Stimulated activated CD8-positive, alpha-beta memory T cell treated with anti-CD3 and anti-CD28 coated beads, Interleukin-12 subunit alpha, Interleukin-12 subunit beta, amount 100 ng/mL, for 24 hours (primary cell): Measurements from ENCODE around the gene ABI3BP.

ENCODE experiments used
- DNase-seq: peaks from one replicate; pipeline ENCODE4 v3.0.0-alpha.2; 2020; ENCODE audit errors: extremely low read depth

The ABI3BP gene

GRCh38 chr3:100888881-100889280 is 104.3 kb downstream of the ABI3BP start:
- no peak for DNase-seq

GRCh38 chr3:100882571-100882984 is 110.6 kb downstream of the ABI3BP start:
- no peak for DNase-seq

GRCh38 chr3:100880845-100881244 is 112.4 kb downstream of the ABI3BP start:
- no peak for DNase-seq

DNA sequence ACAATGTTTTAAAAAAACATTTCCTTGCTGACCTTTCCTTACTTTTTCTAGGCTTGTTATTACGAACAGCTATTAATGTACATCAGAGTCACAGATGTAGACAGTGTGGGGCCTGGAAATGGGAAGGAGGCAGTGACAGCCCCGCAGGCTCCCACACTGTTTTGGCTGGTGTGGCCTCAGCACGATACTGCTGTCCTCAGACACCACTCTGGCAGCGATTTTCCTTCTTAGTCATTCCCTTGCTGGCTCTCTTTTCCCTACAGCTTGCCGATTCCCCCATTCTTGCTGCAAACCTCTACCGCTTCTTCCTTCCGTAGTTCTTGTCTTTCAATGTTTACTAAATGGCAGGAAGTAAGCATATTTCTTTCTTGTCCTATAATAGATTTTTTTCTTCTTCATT is 113.1 kb downstream of the ABI3BP start:
- no peak for DNase-seq

GRCh38 chr3:100879195-100879810 is 113.9 kb downstream of the ABI3BP start:
- no peak for DNase-seq

DNA sequence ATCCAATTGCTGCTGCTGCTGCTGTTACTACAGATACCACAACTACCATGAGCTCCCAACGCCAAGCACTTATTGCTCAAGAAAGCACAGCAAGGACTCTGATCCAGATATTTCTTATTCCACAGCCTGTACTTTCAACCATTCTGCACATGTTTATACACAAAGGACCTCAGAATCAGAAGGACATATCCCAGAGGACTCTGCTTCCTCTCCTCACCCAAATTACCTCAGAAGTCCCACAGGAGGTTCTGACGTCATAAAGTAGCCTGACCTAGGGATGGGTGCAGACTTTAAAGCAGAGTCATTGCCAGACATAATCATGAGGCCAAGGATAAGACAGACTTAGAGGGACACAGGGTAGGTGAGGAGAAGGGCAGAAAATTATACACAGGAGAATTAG is 115.9 kb downstream of the ABI3BP start:
- no peak for DNase-seq

- DNase-seq, result no peak
These were observed 118.0 kb downstream of the ABI3BP start for GRCh38 chr3:100875239-100875638.

- no peak for DNase-seq
These were observed 119.6 kb downstream of the ABI3BP start for GRCh38 chr3:100873611-100874010.

DNA sequence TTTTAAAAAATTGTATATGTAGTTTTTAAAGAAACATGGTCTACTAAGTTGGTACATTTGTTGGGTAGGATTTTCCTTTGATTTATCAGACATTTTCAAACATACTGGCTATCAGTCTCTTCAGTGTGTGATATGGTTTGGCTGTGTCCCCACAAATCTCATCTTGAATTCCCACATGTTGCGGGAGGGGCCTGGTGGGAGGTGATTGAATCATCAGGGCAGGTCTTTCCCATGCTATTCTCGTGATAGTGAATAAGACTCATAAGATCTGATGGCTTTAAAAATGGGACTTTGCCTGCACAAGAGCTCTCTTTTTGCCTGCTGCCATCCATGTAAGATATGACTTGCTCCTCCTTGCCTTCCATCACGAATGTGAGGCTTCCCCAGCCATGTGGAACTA is 121.9 kb downstream of the ABI3BP start:
- DNase-seq, result no peak

DNA sequence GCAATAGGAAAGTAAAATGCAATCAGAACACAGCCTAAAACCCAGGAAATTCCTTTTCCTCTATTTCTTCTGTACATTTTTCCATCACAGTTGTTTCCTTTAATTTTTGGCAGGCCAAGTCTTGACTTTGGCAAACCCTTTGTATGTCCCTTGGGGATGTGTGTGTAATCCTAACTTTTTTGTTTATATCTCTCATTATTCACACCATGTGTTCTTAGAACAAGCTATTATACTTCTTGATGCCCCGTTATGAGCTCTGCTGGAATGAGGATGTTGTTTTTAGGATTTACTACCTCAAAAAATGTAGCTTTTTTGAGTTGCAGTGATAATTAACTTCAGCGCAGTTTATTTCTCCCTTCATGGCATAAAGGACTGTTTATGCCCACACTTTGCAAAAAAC is 123.4 kb downstream of the ABI3BP start:
- DNase-seq, result no peak

DNA sequence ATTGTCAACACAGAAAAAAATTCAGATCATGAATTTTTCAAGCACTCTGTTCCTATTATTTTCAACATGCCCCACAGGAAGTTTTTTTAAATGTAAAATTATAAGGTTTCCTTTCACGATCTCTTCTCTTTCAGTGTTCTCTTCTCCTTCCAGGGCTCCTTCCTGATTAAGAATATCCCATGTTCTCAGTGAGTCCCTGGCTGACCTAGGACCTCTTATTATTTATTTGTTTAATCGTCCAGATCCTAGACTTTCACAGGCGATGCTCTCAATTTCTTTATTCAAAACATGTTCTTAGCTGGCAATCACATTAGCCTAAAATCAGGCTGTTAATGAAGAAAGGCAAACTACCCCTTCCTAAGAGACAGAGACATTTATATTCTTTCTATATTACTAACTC is 124.3 kb downstream of the ABI3BP start:
- DNase-seq, result no peak

DNA sequence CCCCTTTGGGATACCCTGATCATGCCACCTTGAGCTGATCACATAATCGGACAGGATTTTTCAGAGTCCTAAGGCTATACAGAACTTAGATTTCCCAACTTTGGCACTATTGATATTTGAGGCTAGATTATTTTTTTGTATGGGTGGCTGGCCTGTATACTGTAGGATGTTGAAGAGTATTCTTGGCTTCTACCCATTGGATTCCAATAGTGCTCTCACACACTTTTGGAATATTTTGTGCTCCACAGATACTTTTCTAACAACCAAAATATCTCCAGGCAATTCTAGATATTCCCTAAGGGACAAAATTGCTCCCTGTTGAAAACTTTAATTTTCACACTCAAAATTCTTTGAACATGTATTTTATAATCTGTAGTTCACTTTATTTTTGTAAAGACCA is 125.1 kb downstream of the ABI3BP start:
- no peak for DNase-seq

DNA sequence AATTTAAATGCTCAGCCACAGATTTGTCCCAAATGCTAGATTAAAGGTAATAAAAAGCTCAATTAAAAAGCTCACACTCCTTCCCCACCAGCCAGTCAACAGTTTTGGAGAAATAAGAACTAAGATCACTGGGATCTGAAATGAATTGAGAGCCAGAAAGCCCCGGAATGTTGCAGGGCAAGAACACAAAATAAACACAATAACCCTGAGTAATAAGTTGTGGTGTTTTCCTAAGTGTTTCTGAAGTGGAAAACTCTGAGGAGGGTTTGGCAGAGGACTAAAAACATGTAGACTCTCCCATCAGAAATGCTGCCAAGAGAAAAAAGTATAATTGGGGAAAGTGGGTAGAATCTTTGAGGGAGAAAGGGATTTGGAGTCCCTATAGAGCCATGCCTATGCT is 127.8 kb downstream of the ABI3BP start:
- DNase-seq, result no peak

GRCh38 chr3:100864471-100865250 is 128.6 kb downstream of the ABI3BP start:
- no peak for DNase-seq

GRCh38 chr3:100857863-100858262 is 135.4 kb downstream of the ABI3BP start:
- DNase-seq, result no peak

- DNase-seq, result no peak
These were observed 136.4 kb downstream of the ABI3BP start for GRCh38 chr3:100856821-100857220.

GRCh38 chr3:100852840-100853239 is 140.4 kb downstream of the ABI3BP start:
- DNase-seq, result no peak

DNA sequence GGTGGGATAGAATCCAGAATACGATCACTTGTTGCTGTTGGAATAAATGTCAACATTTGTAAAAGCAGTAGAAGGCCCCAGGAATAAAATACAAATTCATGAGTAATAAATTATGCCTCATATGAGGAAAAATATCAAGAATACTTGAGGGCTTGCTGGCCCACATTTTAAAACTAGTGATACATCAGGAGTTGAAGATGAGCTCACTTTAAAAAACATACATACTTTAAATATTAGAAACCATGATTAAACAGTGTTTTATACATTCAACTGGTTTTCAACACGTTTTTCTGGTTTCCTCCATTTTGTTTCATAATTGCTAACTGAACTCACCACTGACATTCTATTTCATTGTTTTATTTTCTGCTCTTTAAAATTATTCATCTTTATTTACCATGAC is 142.5 kb downstream of the ABI3BP start:
- no peak for DNase-seq

DNA sequence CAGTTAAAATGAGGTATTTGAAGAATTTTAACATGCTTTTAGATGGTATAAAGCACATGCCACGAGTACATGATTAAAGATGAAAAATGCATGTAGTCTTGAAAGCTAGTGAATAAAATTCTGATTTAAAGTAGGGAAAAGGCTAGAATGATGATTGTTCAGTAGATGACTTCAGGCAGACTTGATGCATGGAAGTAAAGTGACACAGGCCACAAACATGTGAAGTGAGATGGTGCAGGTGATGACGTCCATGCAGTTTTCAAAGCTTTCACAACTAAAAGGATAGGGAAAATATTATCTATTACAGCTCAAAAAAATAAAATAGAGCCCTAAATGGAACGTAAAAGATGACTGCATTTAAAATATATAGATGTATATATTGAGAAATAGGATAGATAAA is 143.1 kb downstream of the ABI3BP start:
- DNase-seq, result no peak

- no peak for DNase-seq
These were observed 148.9 kb downstream of the ABI3BP start for GRCh38 chr3:100844063-100844936.

DNA sequence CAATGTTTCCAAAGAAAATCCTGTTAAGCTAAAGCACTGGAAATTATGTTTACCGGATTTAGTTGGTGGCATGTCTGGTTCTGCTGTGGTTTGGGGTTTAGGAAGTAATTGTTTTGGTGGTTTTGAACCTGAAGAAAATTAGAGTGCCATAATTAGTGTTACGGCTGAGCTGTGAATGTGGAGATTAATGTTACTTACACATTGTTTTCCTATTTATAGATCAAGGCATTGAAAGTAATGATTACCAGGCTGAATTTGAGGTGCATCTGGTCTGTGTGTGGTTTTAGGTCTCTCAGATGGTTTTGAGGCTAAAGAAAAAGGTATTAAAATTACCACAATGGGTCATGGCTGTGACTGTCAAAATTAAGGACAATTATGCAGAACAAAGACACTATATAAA is 155.1 kb downstream of the ABI3BP start:
- DNase-seq, result no peak

DNA sequence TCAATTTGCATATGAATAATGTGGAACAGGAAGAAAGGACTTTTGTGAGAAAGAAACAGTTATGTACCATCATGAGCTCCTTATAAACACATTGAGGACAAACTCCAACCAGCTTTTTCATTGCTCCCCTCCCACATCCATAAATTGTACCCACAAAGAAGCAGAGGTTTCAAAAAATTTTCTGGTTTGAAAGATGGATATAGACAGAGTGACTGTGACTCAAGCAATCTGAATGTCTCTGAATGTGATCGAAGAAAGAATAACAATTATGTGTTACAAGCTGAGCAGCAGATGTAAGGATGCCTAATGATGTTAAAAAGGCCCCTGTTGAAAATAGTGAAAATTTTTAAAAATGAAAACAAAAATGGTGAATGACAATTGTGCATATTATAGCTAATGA is 156.6 kb downstream of the ABI3BP start:
- DNase-seq, result no peak

GRCh38 chr3:100834332-100834731 is 158.9 kb downstream of the ABI3BP start:
- no peak for DNase-seq
